IPS-NIHi11 (cell line): ENCODE results near the gene DPYSL5.

Experiments
- DNase-seq: peaks from one replicate; pipeline ENCODE4 v3.0.0; 2012; ENCODE audit warnings: mixed read lengths, low spot score

DPYSL5 gene

GRCh38 chr2:26932974-26933373 lies 85.0 kb downstream of the DPYSL5 start:
- DNase-seq = no peak

GRCh38 chr2:26933431-26934334 lies 85.8 kb downstream of the DPYSL5 start:
- no peak for DNase-seq

GRCh38 chr2:26934335-26934724 lies 86.4 kb downstream of the DPYSL5 start:
- no peak for DNase-seq

GRCh38 chr2:26934985-26935384 lies 87.1 kb downstream of the DPYSL5 start:
- DNase-seq = no peak

DNA sequence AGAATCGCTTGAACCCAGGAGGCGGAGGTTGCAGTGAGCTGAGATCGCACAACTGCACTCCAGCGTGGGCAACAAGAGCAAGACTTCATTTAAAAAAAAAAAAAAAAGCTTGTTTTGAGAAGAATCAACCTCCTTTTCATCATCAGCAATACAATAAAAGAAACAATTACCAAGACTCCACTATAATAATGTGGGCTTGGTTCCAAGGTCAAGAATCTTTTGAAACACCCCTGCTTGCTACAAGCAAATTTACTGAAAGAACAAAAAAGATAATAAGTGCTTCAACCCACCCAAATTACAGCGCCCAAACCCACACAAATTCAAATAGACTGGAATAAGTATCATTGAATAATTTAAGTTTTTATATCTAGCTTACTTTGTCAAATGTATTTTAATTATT lies 88.9 kb downstream of the DPYSL5 start:
- no peak for DNase-seq

GRCh38 chr2:26938399-26939118 lies 90.6 kb downstream of the DPYSL5 start:
- DNase-seq = no peak

DNA sequence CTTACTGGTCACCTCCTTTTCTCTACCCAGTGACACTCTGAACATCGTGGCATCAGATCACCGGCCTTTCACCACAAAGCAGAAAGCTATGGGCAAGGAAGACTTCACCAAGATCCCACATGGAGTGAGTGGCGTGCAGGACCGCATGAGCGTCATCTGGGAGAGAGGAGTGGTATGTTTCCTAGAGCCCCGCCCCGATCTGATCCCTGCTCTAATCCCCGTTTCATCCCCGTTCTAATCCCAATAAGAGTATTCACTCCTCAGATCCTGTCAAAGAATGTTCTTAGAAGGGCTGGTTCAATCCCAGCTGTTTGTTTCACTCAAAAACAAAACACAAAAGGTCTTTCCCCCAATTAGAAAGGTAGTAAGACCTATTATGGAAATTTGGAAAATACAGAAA lies 92.1 kb downstream of the DPYSL5 start:
- no peak for DNase-seq

DNA sequence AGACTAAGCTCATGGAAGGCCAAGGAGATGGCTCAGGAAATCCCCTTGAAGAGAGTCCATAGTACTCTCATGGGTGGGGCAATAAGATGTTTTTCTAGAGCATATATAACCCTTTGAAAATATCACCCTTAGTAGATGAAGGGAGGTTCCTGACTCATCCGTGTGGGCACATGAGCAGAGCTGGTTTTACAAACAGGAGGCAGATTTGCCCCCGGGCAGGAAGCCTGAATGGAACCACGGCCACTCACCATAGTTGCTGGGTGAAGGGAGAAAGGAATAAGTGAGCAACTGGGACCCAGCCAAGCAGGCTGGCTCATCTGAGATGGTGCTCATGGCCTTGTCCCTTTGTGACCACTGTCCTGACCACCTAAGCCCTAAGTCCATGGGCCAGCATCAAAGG lies 93.6 kb downstream of the DPYSL5 start:
- no peak for DNase-seq

GRCh38 chr2:26942543-26943295 lies 94.8 kb downstream of the DPYSL5 start:
- DNase-seq = peak; percentile 90

DNA sequence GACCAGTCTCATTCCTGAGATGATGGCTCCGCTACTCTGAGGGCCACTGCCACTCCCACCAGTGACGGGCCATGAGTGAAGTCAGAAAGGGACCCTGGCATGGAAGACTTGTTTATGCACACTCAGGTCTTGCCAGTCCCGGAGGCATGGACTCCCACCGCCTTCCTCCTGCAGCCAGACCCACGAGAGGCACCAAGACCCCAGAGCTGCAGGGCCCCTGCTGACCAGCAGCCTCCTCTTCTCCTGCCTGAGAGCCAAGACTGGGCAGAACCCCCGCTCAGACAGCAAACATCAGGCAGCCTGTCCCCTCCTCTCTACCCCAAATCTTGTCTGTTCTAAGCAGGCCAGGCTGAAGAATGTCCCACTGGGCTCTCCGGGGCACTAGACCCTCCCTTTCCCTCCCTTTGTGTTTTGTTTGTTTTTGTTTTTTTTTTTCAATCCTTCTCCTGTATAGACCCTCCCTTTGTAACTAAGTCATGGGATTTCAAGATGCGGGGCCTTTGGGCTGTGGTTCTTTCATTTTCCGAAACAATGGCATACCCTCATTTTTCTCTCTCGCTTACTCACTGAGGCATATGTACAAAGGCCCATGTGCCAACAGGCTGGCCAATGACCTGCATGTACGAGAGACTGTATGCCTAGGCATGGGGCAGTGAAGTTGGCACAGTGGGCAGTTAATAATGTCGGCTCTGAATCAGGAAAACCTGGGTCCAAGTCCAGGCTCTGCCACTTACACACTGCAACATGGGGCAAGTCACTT lies 98.2 kb downstream of the DPYSL5 start:
- DNase-seq = no peak

GRCh38 chr2:26946841-26947784 lies 99.2 kb downstream of the DPYSL5 start:
- peak; percentile 33 for DNase-seq

DNA sequence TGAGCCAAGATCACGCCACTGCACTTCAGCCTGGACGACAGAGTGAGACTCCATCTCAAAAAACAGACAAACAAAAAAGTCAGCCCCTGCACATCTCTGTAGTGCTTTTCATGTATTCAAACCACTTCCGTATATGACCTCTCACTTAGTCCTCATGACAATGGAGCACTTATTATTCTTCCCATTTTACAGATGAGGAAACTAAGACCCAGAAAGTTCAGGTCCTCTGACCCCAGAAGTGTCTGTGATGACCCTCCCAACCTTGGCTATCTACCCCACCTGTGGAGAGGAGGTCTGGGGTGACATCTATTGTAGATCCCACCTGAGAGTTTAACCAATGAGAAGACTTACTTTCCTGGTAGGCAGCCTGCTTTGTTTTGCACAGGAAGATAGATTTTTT lies 100.9 kb downstream of the DPYSL5 start:
- DNase-seq = no peak

DNA sequence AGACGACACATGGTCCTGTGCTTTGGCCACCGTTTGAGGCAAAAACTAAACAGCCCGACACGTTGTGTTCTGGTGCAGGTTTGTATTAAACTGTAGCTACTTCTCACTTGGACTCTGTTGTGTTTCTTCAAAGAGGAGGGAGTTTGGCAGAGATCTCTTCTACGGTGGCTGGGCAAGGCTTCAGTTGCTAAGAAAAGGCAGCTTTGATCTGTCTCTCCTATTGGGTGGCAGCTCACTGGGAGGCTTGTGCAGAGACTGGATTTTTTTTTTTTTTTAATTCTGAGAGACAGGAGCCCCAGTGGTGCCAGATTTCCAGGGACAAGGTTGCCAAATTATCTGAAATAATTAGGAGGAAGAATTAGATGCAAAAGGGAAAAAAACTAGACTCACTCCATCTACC lies 102.3 kb downstream of the DPYSL5 start:
- DNase-seq = no peak

GRCh38 chr2:26951236-26951635 lies 103.3 kb downstream of the DPYSL5 start:
- DNase-seq = no peak

DNA sequence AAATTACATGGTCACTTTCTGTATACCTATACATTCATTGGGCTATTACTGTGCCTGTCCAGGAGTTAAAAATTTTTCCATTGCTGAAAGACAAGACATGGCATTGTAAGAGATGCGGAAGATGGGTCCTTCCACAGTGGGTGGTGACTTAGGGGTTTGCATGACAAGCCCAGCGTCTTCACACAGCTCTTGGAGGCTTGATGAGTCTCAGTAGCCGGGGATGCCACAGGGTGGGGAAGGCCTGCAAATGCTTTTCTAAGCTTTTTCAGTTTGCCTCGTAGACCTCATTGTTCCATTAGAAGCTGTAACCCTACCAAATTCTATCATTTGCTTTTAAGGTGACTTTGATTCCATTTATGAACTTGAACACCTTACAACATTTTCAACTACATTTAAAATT lies 104.4 kb downstream of the DPYSL5 start:
- DNase-seq = no peak

DNA sequence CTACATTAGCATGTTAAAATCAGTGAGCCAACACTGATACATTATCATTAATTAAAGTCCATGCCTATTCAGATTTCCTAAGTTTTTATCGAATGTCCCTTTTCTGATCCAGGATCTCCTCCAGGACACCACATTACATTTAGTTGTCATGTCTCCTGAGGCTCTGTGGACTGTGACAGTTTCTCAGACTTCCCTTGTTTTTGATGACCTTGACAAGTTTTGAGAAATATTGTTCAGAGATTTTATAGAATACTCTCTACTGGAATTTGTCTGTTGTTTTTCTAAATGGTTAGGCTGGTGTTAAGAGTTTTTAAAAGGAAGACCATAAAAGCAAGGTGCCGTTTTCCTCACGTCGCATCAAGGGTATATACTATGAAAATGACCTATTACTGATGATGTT lies 106.2 kb downstream of the DPYSL5 start:
- DNase-seq = no peak

GRCh38 chr2:26957041-26957440 lies 109.1 kb downstream of the DPYSL5 start:
- DNase-seq = no peak

- no peak for DNase-seq
Measured at GRCh38 chr2:26957534-26957933, 109.6 kb downstream of the DPYSL5 start.

DNA sequence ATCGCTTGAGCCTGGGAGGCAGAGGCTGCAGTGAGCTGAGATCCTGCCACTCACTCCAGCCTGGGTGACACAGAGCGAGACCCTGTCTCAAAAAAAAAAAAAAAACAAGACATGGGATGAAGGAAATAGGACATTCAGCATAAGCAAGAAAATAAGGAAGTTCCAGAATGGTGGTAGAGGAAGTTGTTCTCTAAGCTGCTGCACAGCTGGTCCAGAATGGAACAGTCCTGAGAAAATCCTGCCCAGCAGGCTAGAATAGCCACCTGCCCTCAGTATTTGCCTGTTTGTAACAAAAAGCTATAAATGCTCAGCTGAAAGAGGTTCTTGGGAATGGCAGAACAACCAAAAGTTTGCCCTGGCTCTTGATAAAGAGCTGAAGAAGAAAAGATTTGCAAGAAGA lies 111.4 kb downstream of the DPYSL5 start:
- no peak for DNase-seq

DNA sequence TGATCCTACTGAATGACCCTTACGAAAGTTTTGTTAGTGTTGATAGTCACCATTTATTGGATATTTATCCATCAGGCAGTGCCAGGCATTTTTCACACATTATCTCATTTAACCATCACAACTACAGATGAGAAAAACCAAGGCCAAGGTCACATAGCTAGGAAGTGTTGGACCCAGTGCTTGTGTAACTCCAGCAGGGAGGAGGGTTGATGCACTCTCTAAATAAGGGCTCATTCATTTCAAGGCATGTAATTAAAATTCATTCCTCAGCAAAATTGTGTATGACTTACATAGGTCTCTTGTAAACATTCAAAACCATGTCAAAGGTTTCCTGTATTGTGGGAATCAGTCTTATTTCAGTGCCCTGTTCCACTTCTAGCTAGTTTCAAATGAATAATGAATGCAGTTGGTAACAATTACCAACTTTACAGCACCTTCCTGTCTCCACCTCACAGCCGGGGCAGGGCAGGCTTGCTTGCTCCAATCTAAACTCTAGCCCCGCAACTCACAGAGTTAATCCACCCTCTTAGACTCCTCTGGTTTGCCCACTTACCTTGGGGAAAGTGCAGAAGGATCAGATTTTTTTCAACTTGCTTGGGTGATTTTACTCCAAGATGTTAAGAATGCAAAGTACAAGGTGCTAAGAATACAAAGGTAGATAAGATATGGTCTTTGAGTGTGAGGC lies 116.7 kb downstream of the DPYSL5 start:
- no peak for DNase-seq
